Measurements from ENCODE around the gene ZCWPW1. TPM values are rescaled to one million over a fixed set of nuclear protein-coding genes. Genes with fewer than 3 reads are reported as not detected.

The ZCWPW1 gene
- 1 to 10 TPM; 3.1 to 3.5 TPM for total RNA-seq

DNA sequence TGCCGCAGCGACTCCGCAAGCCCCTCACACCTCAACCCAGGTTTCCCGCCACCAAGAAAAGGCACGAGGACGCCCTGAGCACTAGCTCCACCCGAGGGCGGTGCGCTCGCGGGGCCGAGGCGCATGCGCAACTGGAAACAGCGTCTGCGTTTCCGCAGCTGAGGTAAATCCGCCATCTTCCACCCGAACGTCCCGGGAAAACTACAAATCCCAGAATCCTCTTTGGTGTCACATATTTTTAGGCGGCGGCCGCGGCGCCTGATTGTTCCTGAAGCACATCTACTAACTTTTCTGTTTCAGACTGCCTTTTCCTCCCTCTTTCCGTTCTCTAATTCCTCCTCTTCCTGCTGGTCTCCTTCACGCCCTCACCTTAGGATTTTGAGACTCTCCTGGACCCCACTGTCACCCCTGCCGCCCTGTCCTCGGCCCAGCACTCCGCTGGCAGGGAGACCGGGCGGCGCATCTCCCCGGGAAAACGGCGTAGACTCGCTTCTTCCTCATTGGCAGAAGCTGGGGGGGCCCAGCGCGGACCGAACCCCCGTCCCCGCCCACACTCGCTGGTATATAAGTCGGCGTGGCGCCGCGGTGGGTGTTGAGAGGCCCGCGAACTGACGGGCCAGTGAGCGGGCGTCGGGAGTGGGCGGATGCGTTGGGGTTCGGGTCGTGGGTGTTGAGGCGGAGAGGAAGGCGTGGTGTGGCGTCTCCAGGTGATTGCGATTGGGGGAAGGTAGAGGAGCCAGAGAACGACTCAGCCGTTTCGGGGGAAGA lies at the start of gene ZCWPW1:
TSS of gene ZCWPW1 (minus strand) at position 505 of the 768 bp plus-strand sequence. CDS start 8,054 bp downstream, outside the sequence.
- DNase-seq (ENCODE audit: low spot score) (peak; percentile 82), ATAC-seq (ENCODE audit: insufficient number of reproducible peaks, low FRiP score, low read depth) (peak; percentile 55)
- Histone ChIP-seq H3K9me3 (no peaks in the 10 kb centered on the region), H3K4me3 (peak within 1 kb of the TSS; percentile 81), H3K4me1 (ENCODE audit: control insufficient read depth in 1 of 2, low read depth in 2 of 2) (peaks cover 19 to 35% of the 10 kb centered on the region in 2 donors), H3K36me3 (peaks cover 13% of the 10 kb centered on the region), H3K27me3 (replicated peaks; ENCODE audit: insufficient read depth) (no peaks in the 10 kb centered on the region), H3K27ac (peak within 1 kb of the TSS; percentile 99)
- TF ChIP-seq CTCF (IDR thresholded peaks at IDR 0.05), result peak; percentile 10

GRCh38 chr7:100477871-100478267 lies 49.4 kb upstream of the ZCWPW1 start:
- ATAC-seq (ENCODE audit: insufficient number of reproducible peaks, low FRiP score, low read depth) (no peak), DNase-seq (ENCODE audit: low spot score) (no peak)
- H3K4me1 ChIP-seq (ENCODE audit: control insufficient read depth in 1 of 2, low read depth in 2 of 2), result peaks cover 36 to 58% of the 10 kb centered on the region in 2 donors
- peaks cover 12% of the 10 kb centered on the region for H3K36me3 ChIP-seq
- TF ChIP-seq CTCF (IDR thresholded peaks at IDR 0.05), result no peak
- no peaks in the 10 kb centered on the region for H3K27me3 ChIP-seq (replicated peaks; ENCODE audit: insufficient read depth)
- peak overlapping the region; percentile 99 for H3K4me3 ChIP-seq
- peak overlapping the region; percentile 63 to 90 for H3K27ac ChIP-seq
- H3K9me3 ChIP-seq, result no peaks in the 10 kb centered on the region

- Histone ChIP-seq H3K4me3 (peak overlapping the region; percentile 99), H3K4me1 (ENCODE audit: control insufficient read depth in 1 of 2, low read depth in 2 of 2) (peaks cover 34 to 61% of the 10 kb centered on the region in 2 donors), H3K9me3 (no peaks in the 10 kb centered on the region), H3K27me3 (replicated peaks; ENCODE audit: insufficient read depth) (no peaks in the 10 kb centered on the region), H3K27ac (peak overlapping the region; percentile 63 to 90), H3K36me3 (peaks cover 12% of the 10 kb centered on the region)
- TF ChIP-seq CTCF (IDR thresholded peaks at IDR 0.05), result no peak
- no peak for DNase-seq (ENCODE audit: low spot score)
- ATAC-seq (ENCODE audit: insufficient number of reproducible peaks, low FRiP score, low read depth), result no peak
Observed at GRCh38 chr7:100476903-100477870, 48.7 kb upstream of the ZCWPW1 start.

DNA sequence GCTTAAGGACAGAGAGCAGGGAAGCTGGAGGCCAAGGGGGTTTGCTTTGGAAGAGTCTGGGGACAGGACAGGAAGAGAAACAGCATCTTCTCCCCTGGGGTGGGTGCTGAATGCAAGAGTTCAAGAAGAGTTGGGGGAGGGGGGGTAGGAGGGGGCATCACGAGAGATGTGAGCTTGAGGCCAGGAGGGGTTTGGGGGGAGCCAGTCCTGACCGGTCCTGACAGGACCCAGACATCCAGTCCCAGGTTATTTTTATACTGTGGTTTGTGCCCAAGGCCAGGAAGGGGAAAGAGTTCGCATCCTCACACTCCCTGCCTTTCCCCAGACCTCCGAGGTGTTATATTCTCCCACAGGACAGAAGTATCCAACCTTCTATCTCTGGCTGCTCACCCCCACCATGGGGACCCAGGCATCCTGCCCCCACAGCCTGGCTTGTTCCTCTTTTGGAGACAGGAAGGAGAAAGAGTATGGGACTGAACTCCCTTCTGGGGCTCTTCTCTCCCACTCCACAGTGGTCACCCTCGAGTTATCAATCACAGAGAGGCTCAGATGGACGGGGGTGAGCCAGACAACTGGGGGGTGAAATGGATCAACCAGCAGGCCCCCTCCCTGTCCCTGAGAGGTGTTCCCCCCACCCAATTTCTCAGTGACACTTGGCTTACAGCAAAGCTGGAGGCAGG lies 47.7 kb upstream of the ZCWPW1 start:
- ATAC-seq (ENCODE audit: insufficient number of reproducible peaks, low FRiP score, low read depth) (no peak), DNase-seq (ENCODE audit: low spot score) (no peak)
- Histone ChIP-seq H3K36me3 (peaks cover 16% of the 10 kb centered on the region), H3K4me3 (peak overlapping the region; percentile 99), H3K27me3 (replicated peaks; ENCODE audit: insufficient read depth) (no peaks in the 10 kb centered on the region), H3K4me1 (ENCODE audit: control insufficient read depth in 1 of 2, low read depth in 2 of 2) (peaks cover 34 to 61% of the 10 kb centered on the region in 2 donors), H3K27ac (peak overlapping the region; percentile 44 to 90), H3K9me3 (no peaks in the 10 kb centered on the region)
- TF ChIP-seq CTCF (IDR thresholded peaks at IDR 0.05), result no peak
